NCI-H82 treated with DMSO at 0.1 percent for 48 hours (cell line): Measurements from ENCODE around the gene AFF3.
"Not testable (repeated sequence)": the region's sequence is repeated elsewhere in the genome, so short reads cannot be mapped to it uniquely, and the experiment has no call there.

ENCODE experiments used
- DNase-seq: peaks from one replicate; lab custom pipeline; 2025; ENCODE audit not compliant: unreplicated experiment; lab: John Stamatoyannopoulos, UW

The AFF3 gene

GRCh38 chr2:100142393-100142792 is at the start of gene AFF3:
Gene AFF3 (minus strand): TSS chr2:100142590. CDS start chr2:100104454, 38,136 bp downstream.
- DNase-seq, result no peak

GRCh38 chr2:100189387-100189786 is 47.0 kb upstream of the AFF3 start:
- DNase-seq, result no peak

- DNase-seq, result no peak
Observed at GRCh38 chr2:100188326-100188725, 45.9 kb upstream of the AFF3 start.

- DNase-seq, result no peak
Observed at GRCh38 chr2:100186126-100186525, 43.7 kb upstream of the AFF3 start.

DNA sequence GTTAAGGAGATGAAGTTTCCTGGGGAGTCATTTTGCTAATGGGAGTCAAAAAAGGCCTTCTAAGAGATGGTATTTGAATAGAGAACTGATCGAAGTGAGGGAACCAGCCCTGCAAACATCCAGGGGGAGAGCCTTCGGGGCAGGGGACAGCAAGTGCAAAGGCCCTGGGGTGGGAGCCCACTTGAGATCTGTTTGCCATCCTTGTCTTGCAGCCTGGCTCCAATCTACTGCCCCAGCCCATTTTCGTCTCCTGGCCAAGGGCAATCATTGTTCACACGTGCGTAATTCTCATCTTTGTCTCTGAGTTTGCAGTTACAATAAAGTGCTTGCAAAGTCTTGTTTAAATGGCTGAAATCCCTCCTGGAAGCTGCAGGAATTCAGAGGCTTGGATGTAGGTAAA is 43.1 kb upstream of the AFF3 start:
- no peak for DNase-seq

DNA sequence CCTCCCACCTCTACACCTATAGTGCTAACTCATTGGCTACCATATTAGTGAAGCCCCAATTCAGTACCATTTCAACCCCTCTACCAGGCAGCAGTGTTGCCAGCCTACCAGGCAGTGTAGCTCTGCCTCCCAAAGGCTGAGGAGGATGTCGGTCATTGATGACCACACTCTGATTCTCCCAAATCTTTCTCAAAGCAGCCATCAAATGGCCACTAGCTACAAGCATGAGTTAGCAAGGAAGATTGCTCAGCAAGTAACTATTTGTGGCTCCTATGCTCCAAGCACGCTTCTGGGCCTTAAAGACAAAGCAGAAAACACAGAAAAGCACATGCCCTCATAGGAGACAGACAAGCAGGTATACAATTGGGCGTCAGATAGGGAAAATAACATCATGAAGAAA is 42.7 kb upstream of the AFF3 start:
- DNase-seq, result no peak

- DNase-seq, result no peak
Observed at GRCh38 chr2:100184055-100184737, 41.8 kb upstream of the AFF3 start.

- DNase-seq, result no peak
Observed at GRCh38 chr2:100182494-100183361, 40.3 kb upstream of the AFF3 start.

- DNase-seq, result no peak
Observed at GRCh38 chr2:100180503-100180902, 38.1 kb upstream of the AFF3 start.

- DNase-seq, result no peak
Observed at GRCh38 chr2:100179806-100180205, 37.4 kb upstream of the AFF3 start.

GRCh38 chr2:100178864-100179263 is 36.5 kb upstream of the AFF3 start:
- no peak for DNase-seq

GRCh38 chr2:100178085-100178788 is 35.8 kb upstream of the AFF3 start:
- DNase-seq, result no peak

DNA sequence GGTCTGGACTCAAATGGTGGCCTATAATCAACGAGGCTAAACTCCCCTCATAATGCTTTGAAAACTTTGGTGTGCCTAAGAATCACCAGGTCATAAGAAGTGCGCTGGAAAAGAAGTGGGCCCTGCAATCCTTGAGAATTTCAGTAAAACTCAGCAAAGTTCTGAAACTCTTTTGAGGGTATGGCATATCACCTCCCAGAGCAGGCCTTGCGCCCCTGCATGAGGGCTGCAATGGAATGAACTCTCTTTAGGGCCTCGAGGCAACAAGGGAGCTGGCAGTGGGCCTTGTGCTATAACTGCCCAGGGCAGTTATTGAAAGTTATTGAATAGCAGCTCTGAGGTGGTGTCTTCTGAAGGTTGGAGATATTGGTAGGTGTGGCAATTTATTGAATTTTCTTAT is 34.5 kb upstream of the AFF3 start:
- no peak for DNase-seq

DNA sequence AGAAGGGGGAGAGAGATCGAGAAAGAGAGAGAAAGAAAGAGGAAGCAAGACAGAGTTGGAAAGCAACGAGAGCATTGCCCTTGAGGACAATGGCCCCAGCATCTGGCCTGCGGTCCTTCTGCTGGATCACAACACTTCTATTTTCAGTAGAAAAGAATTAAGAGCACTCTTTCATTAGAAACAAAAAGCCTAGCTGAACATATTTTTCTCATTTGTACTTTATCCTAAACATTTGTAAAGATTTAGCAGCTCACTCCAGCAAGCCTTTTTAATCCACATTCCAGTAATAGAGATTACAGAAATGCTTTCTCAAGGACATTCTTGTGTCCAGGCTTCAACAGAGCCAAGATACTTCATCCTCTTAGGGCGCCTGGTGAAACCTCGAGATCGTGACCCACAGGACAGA is 31.6 kb upstream of the AFF3 start:
- no peak for DNase-seq

- DNase-seq, result no peak
Observed at GRCh38 chr2:100166701-100167100, 24.3 kb upstream of the AFF3 start.

GRCh38 chr2:100163605-100164004 is 21.2 kb upstream of the AFF3 start:
- no peak for DNase-seq

GRCh38 chr2:100161945-100162620 is 19.7 kb upstream of the AFF3 start:
- DNase-seq, result no peak

GRCh38 chr2:100160396-100160795 is 18.0 kb upstream of the AFF3 start:
- no peak for DNase-seq

- not testable (repeated sequence) for DNase-seq
Observed at GRCh38 chr2:100151832-100152231, 9.4 kb upstream of the AFF3 start.

DNA sequence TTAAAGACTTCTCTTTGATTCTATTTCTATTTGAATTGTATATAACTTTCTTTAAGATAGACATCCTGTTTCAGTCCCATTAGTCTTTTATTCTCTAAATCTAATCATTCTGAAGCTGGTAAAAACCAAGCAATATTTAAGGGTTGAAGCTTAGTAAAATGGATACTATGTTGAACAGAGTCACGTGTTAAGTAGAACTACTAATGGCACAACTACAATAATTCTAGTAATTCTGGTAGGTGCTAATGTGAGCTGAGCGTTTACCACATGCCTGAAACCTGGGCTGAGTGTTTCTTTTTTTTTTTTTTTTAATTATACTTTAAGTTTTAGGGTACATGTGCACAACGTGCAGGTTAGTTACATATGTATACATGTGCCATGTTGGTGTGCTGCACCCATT is 8.9 kb upstream of the AFF3 start:
- no peak for DNase-seq

GRCh38 chr2:100148883-100149282 is 6.5 kb upstream of the AFF3 start:
- DNase-seq, result no peak
